OCI-LY7 (cell line): ENCODE data around the gene LMNTD2.

Experiments
- EZH2phosphoT487 ChIP-seq: fragments of 200-600 bp; sonication (generic); IDR thresholded peaks from 2 replicates; pipeline ENCODE4 v1.6.1; 2018; ENCODE audit warnings: low read depth, borderline replicate concordance, mild to moderate bottlenecking, mixed run types, antibody characterized with exemption, low read length, moderate library complexity, mixed read lengths
- TF ChIP-seq, protein P1 (sequence below): fragments of 200-600 bp; sonication (generic); conservative IDR thresholded peaks from 2 replicates; pipeline ENCODE4 v1.5.1; 2014; ENCODE audit warnings: mild to moderate bottlenecking, antibody characterized with exemption, low read length, moderate library complexity, mixed read lengths

GRCh38 chr11:592501-592900 is 32.0 kb upstream of the LMNTD2 start:
- TF ChIP-seq, protein P1, sequence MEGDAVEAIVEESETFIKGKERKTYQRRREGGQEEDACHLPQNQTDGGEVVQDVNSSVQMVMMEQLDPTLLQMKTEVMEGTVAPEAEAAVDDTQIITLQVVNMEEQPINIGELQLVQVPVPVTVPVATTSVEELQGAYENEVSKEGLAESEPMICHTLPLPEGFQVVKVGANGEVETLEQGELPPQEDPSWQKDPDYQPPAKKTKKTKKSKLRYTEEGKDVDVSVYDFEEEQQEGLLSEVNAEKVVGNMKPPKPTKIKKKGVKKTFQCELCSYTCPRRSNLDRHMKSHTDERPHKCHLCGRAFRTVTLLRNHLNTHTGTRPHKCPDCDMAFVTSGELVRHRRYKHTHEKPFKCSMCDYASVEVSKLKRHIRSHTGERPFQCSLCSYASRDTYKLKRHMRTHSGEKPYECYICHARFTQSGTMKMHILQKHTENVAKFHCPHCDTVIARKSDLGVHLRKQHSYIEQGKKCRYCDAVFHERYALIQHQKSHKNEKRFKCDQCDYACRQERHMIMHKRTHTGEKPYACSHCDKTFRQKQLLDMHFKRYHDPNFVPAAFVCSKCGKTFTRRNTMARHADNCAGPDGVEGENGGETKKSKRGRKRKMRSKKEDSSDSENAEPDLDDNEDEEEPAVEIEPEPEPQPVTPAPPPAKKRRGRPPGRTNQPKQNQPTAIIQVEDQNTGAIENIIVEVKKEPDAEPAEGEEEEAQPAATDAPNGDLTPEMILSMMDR = no peak
- no peak for TF ChIP-seq EZH2phosphoT487
